H9 (cell line): Measurements from ENCODE around the gene DSN1. TPM values are rescaled to one million over a fixed set of nuclear protein-coding genes. Genes with fewer than 3 reads are reported as not detected.

ENCODE experiments used
- DNase-seq: peaks from one replicate; pipeline ENCODE4 v3.0.0-alpha.2; 2017
- H2AFZ ChIP-seq: one replicate; pipeline ENCODE4 v1.6.1; 2013; ENCODE audit warnings: mild to moderate bottlenecking, low read length, control low read depth, moderate library complexity
- H2AK5ac ChIP-seq: 2 replicates; pipeline ENCODE4 v1.6.1; 2013; ENCODE audit warnings: low read length, control low read depth, mixed read lengths; ENCODE audit not compliant: insufficient read length
- H2BK120ac ChIP-seq: one replicate; pipeline ENCODE4 v1.6.1; 2013; ENCODE audit warnings: low read depth, mild to moderate bottlenecking, low read length, control low read depth, inconsistent platforms; ENCODE audit not compliant: poor library complexity, severe bottlenecking
- H2BK12ac ChIP-seq: 2 replicates; pipeline ENCODE4 v1.6.1; 2013; ENCODE audit warnings: low read length, control low read depth, mixed read lengths, low read depth; ENCODE audit not compliant: insufficient read length
- H2BK15ac ChIP-seq: 2 replicates; pipeline ENCODE4 v1.6.1; 2013; ENCODE audit warnings: low read depth, low read length, control low read depth
- H2BK20ac ChIP-seq: one replicate; pipeline ENCODE4 v1.6.1; 2013; ENCODE audit warnings: low read depth, mild to moderate bottlenecking, low read length, control low read depth, inconsistent platforms; ENCODE audit not compliant: poor library complexity, severe bottlenecking
- H2BK5ac ChIP-seq: 2 replicates; pipeline ENCODE4 v1.6.1; 2013; ENCODE audit warnings: low read length, control low read depth, mixed read lengths; ENCODE audit not compliant: insufficient read length
- H3K14ac ChIP-seq: 2 replicates; pipeline ENCODE4 v1.6.1; 2013; ENCODE audit warnings: low read length, control low read depth; ENCODE audit not compliant: insufficient read depth
- H3K18ac ChIP-seq: 2 replicates; pipeline ENCODE4 v1.6.1; 2013; ENCODE audit warnings: low read depth, mild to moderate bottlenecking, mixed read lengths, low read length, control low read depth; ENCODE audit not compliant: insufficient read length
- H3K23ac ChIP-seq: 2 replicates; pipeline ENCODE4 v1.6.1; 2013; ENCODE audit warnings: low read length, control low read depth, mixed read lengths, low read depth; ENCODE audit not compliant: insufficient read length
- H3K23me2 ChIP-seq: 2 replicates; pipeline ENCODE4 v1.6.1; 2013; ENCODE audit warnings: low read depth, mild to moderate bottlenecking, mixed read lengths, low read length, control low read depth; ENCODE audit not compliant: insufficient read length, poor library complexity, severe bottlenecking
- H3K27ac ChIP-seq: 2 replicates; pipeline ENCODE4 v1.5.1; 2013; ENCODE audit warnings: low read length, control low read depth, mixed read lengths, low read depth; ENCODE audit not compliant: insufficient read length
- H3K27me3 ChIP-seq: 2 replicates; pipeline ENCODE4 v1.6.1; 2013; ENCODE audit warnings: low read length, control low read depth, inconsistent platforms; ENCODE audit not compliant: insufficient read depth
- H3K4ac ChIP-seq: 2 replicates; pipeline ENCODE4 v1.6.1; 2013; ENCODE audit warnings: low read depth, mild to moderate bottlenecking, control low read depth, inconsistent platforms, low read length, moderate library complexity
- H3K4me1 ChIP-seq: 2 replicates; pipeline ENCODE4 v1.6.1; 2013; ENCODE audit warnings: low read length, control low read depth, inconsistent platforms; ENCODE audit not compliant: insufficient read depth
- H3K4me2 ChIP-seq: 2 replicates; pipeline ENCODE4 v1.6.1; 2013; ENCODE audit warnings: low read length, control low read depth, mixed read lengths; ENCODE audit not compliant: insufficient read length, insufficient read depth
- H3K56ac ChIP-seq: 2 replicates; pipeline ENCODE4 v1.6.1; 2013; ENCODE audit warnings: low read depth, mild to moderate bottlenecking, mixed read lengths, low read length, control low read depth; ENCODE audit not compliant: insufficient read length
- H3K79me1 ChIP-seq: 2 replicates; pipeline ENCODE4 v1.6.1; 2013; ENCODE audit warnings: low read depth, mild to moderate bottlenecking, moderate library complexity, low read length, control low read depth, inconsistent platforms; ENCODE audit not compliant: insufficient read depth, poor library complexity, severe bottlenecking
- H3K79me2 ChIP-seq: 2 replicates; pipeline ENCODE4 v1.6.1; 2013; ENCODE audit warnings: low read length, control low read depth, inconsistent platforms; ENCODE audit not compliant: insufficient read depth
- H3K9ac ChIP-seq: 2 replicates; pipeline ENCODE4 v1.6.1; 2013; ENCODE audit warnings: low read length, control low read depth, mixed read lengths; ENCODE audit not compliant: insufficient read length; ENCODE audit errors: extremely low read depth
- H3K9me3 ChIP-seq: one replicate; pipeline ENCODE4 v1.6.1; 2013; ENCODE audit warnings: low read depth, low read length, inconsistent platforms; ENCODE audit not compliant: control insufficient read depth
- H3T11ph ChIP-seq: one replicate; pipeline ENCODE4 v1.6.1; 2013; ENCODE audit warnings: mild to moderate bottlenecking, low read length, control low read depth, inconsistent platforms
- H4K20me1 ChIP-seq: one replicate; pipeline ENCODE4 v1.6.1; 2013; ENCODE audit not compliant: control insufficient read depth, insufficient read length, insufficient read depth
- H4K5ac ChIP-seq: 2 replicates; pipeline ENCODE4 v1.6.1; 2013; ENCODE audit warnings: low read depth, mild to moderate bottlenecking, mixed read lengths, low read length, control low read depth; ENCODE audit not compliant: insufficient read length
- H4K8ac ChIP-seq: replicated peaks from 2 replicates; pipeline ENCODE4 v1.6.1; 2013; ENCODE audit warnings: low read length, control low read depth, mixed read lengths, low read depth; ENCODE audit not compliant: insufficient read length
- H4K91ac ChIP-seq: 2 replicates; pipeline ENCODE4 v1.6.1; 2013; ENCODE audit warnings: low read depth, mild to moderate bottlenecking, moderate library complexity, mixed read lengths, low read length, control low read depth; ENCODE audit not compliant: insufficient read length
- H3K27ac Mint-ChIP-seq, 3 experiments: 2 replicates in 2 of 3; 3 replicates in 1 of 3; pipeline ENCODE4 v1.8.0; 2020 to 2021; ENCODE audit warnings: mixed read lengths in 3 of 3, mild to moderate bottlenecking in 1 of 3, moderate library complexity in 1 of 3
- H3K27me3 Mint-ChIP-seq: 2 replicates; pipeline ENCODE4 v1.8.0; 2021; ENCODE audit warnings: low read depth, mild to moderate bottlenecking, moderate library complexity, mixed read lengths
- H3K36me3 Mint-ChIP-seq, 3 experiments: 2 replicates in 2 of 3; 3 replicates in 1 of 3; pipeline ENCODE4 v1.8.0; 2020 to 2021; ENCODE audit warnings: low read depth in 3 of 3, mixed read lengths in 3 of 3; ENCODE audit not compliant: insufficient read depth in 1 of 3
- H3K4me1 Mint-ChIP-seq, 2 experiments: 2 replicates each; pipeline ENCODE4 v1.8.0; 2020; ENCODE audit warnings: mixed read lengths in 2 of 2
- H3K4me3 Mint-ChIP-seq, 2 experiments: 2 replicates in 1 of 2; 3 replicates in 1 of 2; pipeline ENCODE4 v1.8.0; 2020 to 2021; ENCODE audit warnings: mild to moderate bottlenecking in 2 of 2, mixed read lengths in 2 of 2, moderate library complexity in 1 of 2
- H3K9me3 Mint-ChIP-seq, 2 experiments: 2 replicates in 1 of 2; 3 replicates in 1 of 2; pipeline ENCODE4 v1.8.0; 2020; ENCODE audit warnings: mild to moderate bottlenecking in 2 of 2, mixed read lengths in 2 of 2, moderate library complexity in 1 of 2
- WGBS: extraction: QIAGEN DNeasy Blood & Tissue Kit; methylation state at CpG from one replicate; pipeline ENCODE4 v1.1.7; 2013; ENCODE audit warnings: missing lambda C conversion rate, low lambda C conversion rate, mixed read lengths; ENCODE audit not compliant: insufficient read length; ENCODE audit errors: extremely low coverage; 5-methylcytosine and 5-hydroxymethylcytosine counted together
- long read RNA-seq: library from polyadenylated mRNA; unstranded; transcript quantifications from one replicate; pipeline ENCODE4 v2.0.0, GENCODE V29; 2020
- total RNA-seq: library from RNA; stranded (reverse); gene quantifications from 2 replicates; pipeline ENCODE4 v1.2.1, GENCODE V29; 2021
- TF ChIP-seq, protein P1 (sequence below): fragments of 200-600 bp; sonication (generic); conservative IDR thresholded peaks from 3 replicates; pipeline ENCODE4 v1.8.0; 2021; ENCODE audit warnings: antibody characterized with exemption, mild to moderate bottlenecking

Gene DSN1, protein sequence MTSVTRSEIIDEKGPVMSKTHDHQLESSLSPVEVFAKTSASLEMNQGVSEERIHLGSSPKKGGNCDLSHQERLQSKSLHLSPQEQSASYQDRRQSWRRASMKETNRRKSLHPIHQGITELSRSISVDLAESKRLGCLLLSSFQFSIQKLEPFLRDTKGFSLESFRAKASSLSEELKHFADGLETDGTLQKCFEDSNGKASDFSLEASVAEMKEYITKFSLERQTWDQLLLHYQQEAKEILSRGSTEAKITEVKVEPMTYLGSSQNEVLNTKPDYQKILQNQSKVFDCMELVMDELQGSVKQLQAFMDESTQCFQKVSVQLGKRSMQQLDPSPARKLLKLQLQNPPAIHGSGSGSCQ
- total RNA-seq = 20.6 and 22.8 TPM in 2 replicates
- long read RNA-seq, transcript DSN1-204 (11 exons, 2,441 nt) = minor isoform, 46 of 363 reads
- long read RNA-seq, transcript DSN1-207 (10 exons, 2,129 nt) = minor isoform, 19 of 363 reads
- long read RNA-seq, transcript DSN1-201 (10 exons, 1,915 nt) = minor isoform, 22 of 363 reads
- long read RNA-seq, transcript DSN1-203 (11 exons, 2,233 nt) = major isoform, 181 of 363 reads
- long read RNA-seq, partial matches to known transcripts = 6 of 363 reads
- long read RNA-seq, other reads (novel, unspliced or antisense) = 79 of 363 reads

DNA sequence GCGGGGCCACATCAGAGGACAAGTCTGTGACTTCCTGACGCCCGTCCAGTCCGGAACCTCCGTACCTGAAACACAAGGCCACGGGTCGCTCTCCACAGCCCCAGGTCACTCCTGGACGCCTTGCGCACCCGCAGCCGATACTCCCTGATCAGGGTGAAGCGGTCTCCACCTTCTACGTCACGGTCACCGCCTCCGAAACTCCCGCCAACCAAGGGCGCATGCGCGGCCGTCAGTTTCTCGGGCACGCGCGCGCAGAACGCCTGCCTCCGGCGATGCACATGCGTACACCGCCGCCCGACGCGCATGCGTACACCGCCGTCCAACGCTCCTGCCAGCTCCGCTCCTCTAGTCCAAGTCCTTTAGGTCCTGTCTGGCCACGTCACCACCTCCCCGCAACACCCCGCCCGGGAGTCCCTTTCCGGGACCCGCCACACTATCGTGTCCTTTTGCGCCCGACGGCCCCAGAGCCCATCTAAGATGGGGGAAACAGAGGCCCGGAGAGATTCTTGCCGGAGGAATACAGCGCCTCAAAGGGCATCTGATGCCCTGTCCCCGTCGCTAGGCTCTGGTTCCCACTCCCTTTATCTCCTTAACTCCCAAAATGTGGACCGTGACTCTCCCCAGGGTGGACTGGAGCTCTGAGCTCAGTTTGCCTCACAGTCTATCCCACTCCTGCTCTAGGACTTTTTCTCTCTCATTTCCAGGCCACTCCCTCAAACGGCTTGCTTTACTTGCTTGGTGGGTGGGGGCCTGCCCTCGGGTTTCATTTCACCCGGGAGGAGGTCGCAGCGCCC, at the start of gene DSN1:
Gene DSN1 (minus strand): TSS at position 167 of the 794 bp plus-strand sequence. CDS start 2,305 bp downstream, outside the sequence.
- no peak within 1 kb of the TSS for H2BK12ac ChIP-seq
- no peaks in the 10 kb centered on the region for H3K9me3 ChIP-seq
- peak within 1 kb of the TSS; percentile 86 for H2AFZ ChIP-seq
- H4K5ac ChIP-seq = no peak within 1 kb of the TSS
- peak within 1 kb of the TSS; percentile 98 for H3K14ac ChIP-seq
- H3K4ac ChIP-seq = no peak within 1 kb of the TSS
- no peak within 1 kb of the TSS for H2BK120ac ChIP-seq
- no peak within 1 kb of the TSS for H2BK5ac ChIP-seq
- TF ChIP-seq, protein P1, sequence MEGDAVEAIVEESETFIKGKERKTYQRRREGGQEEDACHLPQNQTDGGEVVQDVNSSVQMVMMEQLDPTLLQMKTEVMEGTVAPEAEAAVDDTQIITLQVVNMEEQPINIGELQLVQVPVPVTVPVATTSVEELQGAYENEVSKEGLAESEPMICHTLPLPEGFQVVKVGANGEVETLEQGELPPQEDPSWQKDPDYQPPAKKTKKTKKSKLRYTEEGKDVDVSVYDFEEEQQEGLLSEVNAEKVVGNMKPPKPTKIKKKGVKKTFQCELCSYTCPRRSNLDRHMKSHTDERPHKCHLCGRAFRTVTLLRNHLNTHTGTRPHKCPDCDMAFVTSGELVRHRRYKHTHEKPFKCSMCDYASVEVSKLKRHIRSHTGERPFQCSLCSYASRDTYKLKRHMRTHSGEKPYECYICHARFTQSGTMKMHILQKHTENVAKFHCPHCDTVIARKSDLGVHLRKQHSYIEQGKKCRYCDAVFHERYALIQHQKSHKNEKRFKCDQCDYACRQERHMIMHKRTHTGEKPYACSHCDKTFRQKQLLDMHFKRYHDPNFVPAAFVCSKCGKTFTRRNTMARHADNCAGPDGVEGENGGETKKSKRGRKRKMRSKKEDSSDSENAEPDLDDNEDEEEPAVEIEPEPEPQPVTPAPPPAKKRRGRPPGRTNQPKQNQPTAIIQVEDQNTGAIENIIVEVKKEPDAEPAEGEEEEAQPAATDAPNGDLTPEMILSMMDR = no peak; the same call in 2 of the 3 replicates
- no peak within 1 kb of the TSS for H4K8ac ChIP-seq
- H3K56ac ChIP-seq = no peak within 1 kb of the TSS
- H3K23ac ChIP-seq = no peak within 1 kb of the TSS
- no peak within 1 kb of the TSS for H3T11ph ChIP-seq
- H3K9me3 Mint-ChIP-seq = peaks cover 0 to 1% of the 10 kb centered on the region in 2 experiments; a peak in 2 of 5 replicates
- H3K18ac ChIP-seq = peak within 1 kb of the TSS; percentile 97
- peaks cover 30% of the 10 kb centered on the region in 2 experiments for H3K4me1 Mint-ChIP-seq
- no peak within 1 kb of the TSS; the same call in 1 of the 2 replicates for H2BK15ac ChIP-seq
- H2BK20ac ChIP-seq = no peak within 1 kb of the TSS
- H3K27me3 ChIP-seq = no peaks in the 10 kb centered on the region
- peak within 1 kb of the TSS; percentile 88 for H3K9ac ChIP-seq
- H3K4me3 Mint-ChIP-seq = peak within 1 kb of the TSS; percentile 85 to 92
- H4K20me1 ChIP-seq = no peaks in the 10 kb centered on the region
- H3K23me2 ChIP-seq = peaks cover 11% of the 10 kb centered on the region
- H3K79me2 ChIP-seq = no peaks in the 10 kb centered on the region
- no peaks in the 10 kb centered on the region; the same call in none of the 2 replicates for H3K27me3 Mint-ChIP-seq
- H3K4me2 ChIP-seq = peak within 1 kb of the TSS; percentile 93
- peak within 1 kb of the TSS; percentile 98 to 99 (median 99) for H3K27ac Mint-ChIP-seq
- H3K4me1 ChIP-seq = no peaks in the 10 kb centered on the region; the same call in 1 of the 2 replicates
- no peak within 1 kb of the TSS for H3K27ac ChIP-seq
- no peaks in the 10 kb centered on the region for H3K79me1 ChIP-seq
- no peak within 1 kb of the TSS for H2AK5ac ChIP-seq
- DNase-seq = peak; percentile 98
- no CpG with 5 or more reads among the region's 61 CpGs for WGBS
- H4K91ac ChIP-seq = no peak within 1 kb of the TSS
- H3K36me3 Mint-ChIP-seq = peaks cover 0 to 21% (median 17%) of the 10 kb centered on the region in 3 experiments
